DMS114 treated with DMSO at 0.1 percent for 48 hours (cell line): ENCODE results near the gene SLC7A6OS.

Source experiments
- DNase-seq: peaks from one replicate; lab custom pipeline; 2025; ENCODE audit not compliant: unreplicated experiment; lab: John Stamatoyannopoulos, UW

Gene SLC7A6OS

GRCh38 chr16:68310774-68311511 is at the start of gene SLC7A6OS, which contains the start of gene PRMT7:
Gene SLC7A6OS (minus strand): TSS chr16:68310946. CDS start chr16:68310926, 20 bp downstream.
Gene PRMT7 (plus strand): TSS chr16:68311019. CDS start chr16:68315980, 4,961 bp downstream.
- DNase-seq = peak; percentile 91

- no peak for DNase-seq
Observed at GRCh38 chr16:68359398-68360191, 48.8 kb upstream of the SLC7A6OS start.

- no peak for DNase-seq
Observed at GRCh38 chr16:68358951-68359350, 48.2 kb upstream of the SLC7A6OS start.

GRCh38 chr16:68357923-68358322 is 47.2 kb upstream of the SLC7A6OS start:
- no peak for DNase-seq

GRCh38 chr16:68357521-68357922 is 46.8 kb upstream of the SLC7A6OS start:
- no peak for DNase-seq

GRCh38 chr16:68356919-68357286 is 46.2 kb upstream of the SLC7A6OS start:
- DNase-seq = no peak

- DNase-seq = no peak
Observed at GRCh38 chr16:68356249-68356918, 45.6 kb upstream of the SLC7A6OS start.

GRCh38 chr16:68355447-68356248 is 44.9 kb upstream of the SLC7A6OS start:
- no peak for DNase-seq

- no peak for DNase-seq
Observed at GRCh38 chr16:68354816-68355215, 44.1 kb upstream of the SLC7A6OS start.

- no peak for DNase-seq
Observed at GRCh38 chr16:68353366-68353765, 42.6 kb upstream of the SLC7A6OS start.

- DNase-seq = no peak
Observed at GRCh38 chr16:68351991-68352431, 41.3 kb upstream of the SLC7A6OS start.

GRCh38 chr16:68351463-68351862 is 40.7 kb upstream of the SLC7A6OS start:
- DNase-seq = no peak

- no peak for DNase-seq
Observed at GRCh38 chr16:68350813-68351350, 40.1 kb upstream of the SLC7A6OS start.

GRCh38 chr16:68349838-68350410 is 39.2 kb upstream of the SLC7A6OS start:
- no peak for DNase-seq

GRCh38 chr16:68348639-68349445 is 38.1 kb upstream of the SLC7A6OS start:
- DNase-seq = no peak

GRCh38 chr16:68347605-68348004 is 36.9 kb upstream of the SLC7A6OS start:
- DNase-seq = no peak

GRCh38 chr16:68346892-68347480 is 36.2 kb upstream of the SLC7A6OS start:
- DNase-seq = no peak

GRCh38 chr16:68345958-68346635 is 35.4 kb upstream of the SLC7A6OS start:
- DNase-seq = no peak
